ENCODE results near the gene STK32C.
"Not testable (repeated sequence)": the region's sequence is repeated elsewhere in the genome, so short reads cannot be mapped to it uniquely, and the experiment has no call there.

Gene STK32C

DNA sequence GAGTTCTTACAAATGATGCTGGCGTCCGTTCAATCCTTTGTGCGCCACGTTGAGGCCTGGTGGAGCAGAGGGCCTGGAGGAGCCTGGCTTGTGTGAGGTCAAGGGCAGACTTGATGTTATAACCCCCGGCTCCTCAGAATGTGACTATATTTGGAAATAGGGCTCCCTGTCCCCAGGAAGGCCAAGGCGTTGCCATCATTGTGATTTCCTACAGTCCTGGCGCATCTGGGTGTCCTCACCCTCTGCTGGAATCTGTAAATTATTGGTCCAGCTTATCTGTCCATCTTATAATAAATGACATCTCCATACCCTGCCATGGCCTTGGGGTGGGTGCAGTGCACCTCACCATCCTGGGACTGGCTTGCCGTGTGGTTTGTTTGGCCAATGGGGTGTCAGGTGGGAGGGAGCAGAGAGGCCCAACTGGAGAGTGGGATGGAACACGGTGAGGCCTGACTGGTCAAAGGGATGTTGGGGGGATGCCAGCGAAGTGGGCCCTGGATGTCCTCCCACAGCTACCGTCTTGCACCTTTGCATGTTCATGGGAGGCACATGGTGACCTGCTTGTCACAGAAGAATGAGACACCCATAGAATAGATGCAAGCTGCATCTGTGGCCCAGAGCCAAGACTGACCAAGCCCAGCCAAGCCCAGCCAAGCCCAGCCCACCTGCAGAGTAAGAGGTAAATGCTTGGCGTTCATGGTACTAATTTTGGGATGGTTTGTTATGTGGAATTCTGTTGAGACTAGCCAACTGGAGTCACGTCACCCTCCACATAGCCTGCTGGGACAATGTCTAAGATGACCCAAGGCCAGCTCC is 13.1 kb upstream of the STK32C start:
- no peak for DNase-seq (ENCODE audit: low read depth)
- TF ChIP-seq, protein P1, sequence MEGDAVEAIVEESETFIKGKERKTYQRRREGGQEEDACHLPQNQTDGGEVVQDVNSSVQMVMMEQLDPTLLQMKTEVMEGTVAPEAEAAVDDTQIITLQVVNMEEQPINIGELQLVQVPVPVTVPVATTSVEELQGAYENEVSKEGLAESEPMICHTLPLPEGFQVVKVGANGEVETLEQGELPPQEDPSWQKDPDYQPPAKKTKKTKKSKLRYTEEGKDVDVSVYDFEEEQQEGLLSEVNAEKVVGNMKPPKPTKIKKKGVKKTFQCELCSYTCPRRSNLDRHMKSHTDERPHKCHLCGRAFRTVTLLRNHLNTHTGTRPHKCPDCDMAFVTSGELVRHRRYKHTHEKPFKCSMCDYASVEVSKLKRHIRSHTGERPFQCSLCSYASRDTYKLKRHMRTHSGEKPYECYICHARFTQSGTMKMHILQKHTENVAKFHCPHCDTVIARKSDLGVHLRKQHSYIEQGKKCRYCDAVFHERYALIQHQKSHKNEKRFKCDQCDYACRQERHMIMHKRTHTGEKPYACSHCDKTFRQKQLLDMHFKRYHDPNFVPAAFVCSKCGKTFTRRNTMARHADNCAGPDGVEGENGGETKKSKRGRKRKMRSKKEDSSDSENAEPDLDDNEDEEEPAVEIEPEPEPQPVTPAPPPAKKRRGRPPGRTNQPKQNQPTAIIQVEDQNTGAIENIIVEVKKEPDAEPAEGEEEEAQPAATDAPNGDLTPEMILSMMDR (conservative IDR thresholded peaks at IDR 0.05; ENCODE audit: control insufficient read depth, insufficient read depth, low read depth, low read length), result no peak
- H3K4me3 ChIP-seq (ENCODE audit: control insufficient read depth, low read depth, low read length), result no peak overlapping the region

DNA sequence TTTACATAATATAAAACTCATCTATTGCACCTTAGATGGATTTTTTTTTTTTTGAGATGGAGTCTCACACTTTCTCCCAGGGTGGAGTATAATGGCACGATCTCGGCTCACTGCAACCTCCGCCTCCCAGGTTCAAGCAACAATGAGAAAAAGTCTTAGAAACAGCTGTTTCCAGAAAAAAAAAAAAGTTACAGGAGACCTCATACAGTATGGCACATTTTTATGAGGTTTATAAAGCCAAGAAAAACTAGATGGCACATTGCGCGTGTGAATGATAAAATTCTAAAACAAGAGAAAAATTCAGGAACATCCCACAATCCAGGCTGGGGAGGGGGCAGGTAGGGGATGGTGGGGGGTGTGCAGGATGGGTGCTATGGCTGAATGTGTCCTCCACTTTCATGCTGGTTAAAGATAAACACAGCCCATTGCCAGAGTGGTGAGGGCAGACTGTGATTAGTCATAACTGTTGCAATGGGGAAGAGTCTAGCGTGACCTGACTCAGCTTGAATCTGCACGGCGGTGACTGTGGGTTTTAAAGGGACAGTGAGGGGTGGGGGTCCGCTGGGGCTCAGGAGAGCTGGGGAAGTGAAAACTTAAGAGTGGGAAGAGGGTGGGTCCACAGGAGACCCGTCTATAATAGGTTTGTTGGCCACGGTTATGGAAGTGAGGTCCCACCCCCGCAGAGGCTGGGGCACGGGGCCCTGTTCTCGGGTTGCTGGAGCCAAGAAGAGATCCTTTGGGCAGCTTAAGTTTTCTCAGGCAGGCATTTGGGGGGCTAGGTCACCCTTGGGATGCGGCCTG is 12.3 kb upstream of the STK32C start:
- TF ChIP-seq, protein P1 (conservative IDR thresholded peaks at IDR 0.05; ENCODE audit: control insufficient read depth, insufficient read depth, low read depth, low read length), result no peak
- DNase-seq (ENCODE audit: low read depth), result peak; percentile 90

DNA sequence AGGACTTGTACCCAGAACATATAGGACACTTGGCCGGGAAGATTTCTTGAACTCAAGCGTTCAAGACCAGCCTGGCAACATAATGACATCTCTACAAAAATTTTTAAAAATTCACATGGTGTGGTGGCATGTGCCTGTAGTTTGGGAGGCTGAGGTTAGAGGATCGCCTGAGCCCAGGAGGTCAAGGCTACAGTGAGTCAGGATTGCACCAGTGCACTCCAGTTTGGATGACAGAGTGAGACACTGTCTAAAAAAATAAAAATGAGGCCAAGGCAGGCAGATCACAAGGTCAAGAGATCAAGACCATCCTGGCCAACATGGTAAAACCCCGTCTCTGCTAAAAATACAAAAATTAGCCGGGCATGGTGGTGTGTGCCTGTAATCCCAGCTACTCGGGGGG is 9.7 kb upstream of the STK32C start:
- DNase-seq (ENCODE audit: low read depth); H3K4me3 ChIP-seq (ENCODE audit: control insufficient read depth, low read depth, low read length): not testable (repeated sequence)

More for the DNA sequence above, 12.3 kb upstream of the STK32C start:
- H3K4me3 ChIP-seq (ENCODE audit: control insufficient read depth, low read depth, low read length), result no peak overlapping the region

DNA sequence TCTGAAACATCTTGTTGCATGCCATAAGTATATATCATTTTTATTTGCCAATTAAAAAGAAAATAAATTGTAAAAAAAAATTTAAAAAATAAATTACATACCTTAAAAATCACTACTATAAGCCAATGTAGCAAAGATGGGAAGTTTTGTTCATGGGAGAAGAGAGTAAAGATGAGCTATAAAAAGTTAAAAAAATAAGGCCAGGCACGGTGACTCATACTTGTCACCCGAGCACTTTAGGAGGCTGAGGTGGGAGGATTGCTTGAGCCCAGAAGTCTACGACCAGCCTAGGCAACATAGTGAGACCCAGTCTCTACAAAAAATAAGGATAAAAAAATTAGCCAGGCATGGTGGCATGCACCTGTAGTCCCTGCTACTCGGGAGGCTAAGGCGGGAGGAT is 8.4 kb upstream of the STK32C start:
- no peak overlapping the region for H3K4me3 ChIP-seq (ENCODE audit: control insufficient read depth, low read depth, low read length)
- TF ChIP-seq, protein P1 (conservative IDR thresholded peaks at IDR 0.05; ENCODE audit: control insufficient read depth, insufficient read depth, low read depth, low read length), result no peak
- no peak for DNase-seq (ENCODE audit: low read depth)

DNA sequence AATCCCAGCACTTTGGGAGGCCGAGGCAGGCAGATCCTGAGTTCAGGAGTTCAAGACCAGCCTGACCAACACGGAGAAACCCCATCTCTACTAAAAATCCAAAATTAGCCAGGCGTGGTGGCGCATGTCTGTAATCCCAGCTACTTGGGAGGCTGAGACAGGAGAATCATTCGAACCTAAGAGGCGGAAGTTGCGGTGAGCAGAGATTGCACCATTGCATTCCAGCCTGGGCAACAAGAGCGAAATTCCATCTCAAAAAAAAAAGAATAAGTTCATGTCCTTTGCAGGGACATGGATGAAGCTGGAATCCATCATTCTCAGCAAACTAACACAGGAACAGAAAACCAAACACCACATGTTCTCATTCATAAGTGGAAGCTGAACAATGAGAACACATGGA is 7.1 kb upstream of the STK32C start:
- not testable (repeated sequence) for H3K4me3 ChIP-seq (ENCODE audit: control insufficient read depth, low read depth, low read length); DNase-seq (ENCODE audit: low read depth)

DNA sequence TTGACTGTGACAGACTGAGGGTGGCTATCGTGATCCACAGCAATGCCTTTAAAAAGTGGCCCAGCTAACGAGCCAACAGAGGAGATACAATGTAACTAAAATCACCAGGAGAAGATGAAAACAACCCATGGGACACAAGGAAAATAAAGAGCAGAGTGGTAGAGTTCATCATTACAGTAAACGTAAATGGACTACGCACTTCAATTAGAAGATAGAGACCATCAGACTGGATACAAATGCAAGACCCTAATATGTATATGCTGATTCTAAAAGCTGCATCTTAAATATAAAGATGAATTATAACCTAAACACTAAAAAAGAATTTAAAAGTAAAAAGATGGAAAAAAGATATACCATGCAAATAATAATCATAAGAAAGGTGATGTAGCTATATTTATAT is 6.6 kb upstream of the STK32C start:
- TF ChIP-seq, protein P1 (conservative IDR thresholded peaks at IDR 0.05; ENCODE audit: control insufficient read depth, insufficient read depth, low read depth, low read length), result no peak
- no peak overlapping the region for H3K4me3 ChIP-seq (ENCODE audit: control insufficient read depth, low read depth, low read length)

DNA sequence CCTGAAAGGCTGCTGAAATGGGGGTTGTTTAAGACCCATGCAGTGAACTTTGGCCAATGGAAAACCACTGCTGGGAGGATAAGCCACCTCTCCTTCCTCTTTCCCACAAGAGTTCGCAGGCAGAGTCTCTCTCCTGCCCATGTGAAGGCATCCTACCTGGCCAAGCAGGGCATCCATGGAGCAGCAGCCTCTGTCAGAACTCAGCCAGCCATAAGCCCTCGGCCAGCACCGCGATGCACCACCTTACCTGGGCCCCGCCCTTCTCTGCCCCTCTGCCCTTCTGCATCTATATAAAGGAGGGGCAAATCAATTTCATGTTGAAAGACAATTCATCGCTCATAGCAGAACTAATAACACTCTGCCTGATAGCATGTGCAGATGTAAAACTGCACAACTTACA is 6.1 kb upstream of the STK32C start:
- DNase-seq (ENCODE audit: low read depth), result no peak
- TF ChIP-seq, protein P1 (conservative IDR thresholded peaks at IDR 0.05; ENCODE audit: control insufficient read depth, insufficient read depth, low read depth, low read length), result no peak

More for the DNA sequence above, 6.6 kb upstream of the STK32C start:
- no peak for DNase-seq (ENCODE audit: low read depth)

More for the DNA sequence above, 6.1 kb upstream of the STK32C start:
- H3K4me3 ChIP-seq (ENCODE audit: control insufficient read depth, low read depth, low read length), result no peak overlapping the region

Data from fibroblast of mammary gland (primary cell).